CMK (cell line): Measurements from ENCODE around the gene ROMO1.
"Not testable (repeated sequence)": the region's sequence is repeated elsewhere in the genome, so short reads cannot be mapped to it uniquely, and the experiment has no call there.

ENCODE experiments used
- DNase-seq: peaks from one replicate; pipeline ENCODE4 v3.0.0-alpha.2; 2010; ENCODE audit warnings: low read depth

ROMO1 gene

GRCh38 chr20:35710884-35711587, 11.8 kb downstream of the ROMO1 start:
- DNase-seq = no peak

DNA sequence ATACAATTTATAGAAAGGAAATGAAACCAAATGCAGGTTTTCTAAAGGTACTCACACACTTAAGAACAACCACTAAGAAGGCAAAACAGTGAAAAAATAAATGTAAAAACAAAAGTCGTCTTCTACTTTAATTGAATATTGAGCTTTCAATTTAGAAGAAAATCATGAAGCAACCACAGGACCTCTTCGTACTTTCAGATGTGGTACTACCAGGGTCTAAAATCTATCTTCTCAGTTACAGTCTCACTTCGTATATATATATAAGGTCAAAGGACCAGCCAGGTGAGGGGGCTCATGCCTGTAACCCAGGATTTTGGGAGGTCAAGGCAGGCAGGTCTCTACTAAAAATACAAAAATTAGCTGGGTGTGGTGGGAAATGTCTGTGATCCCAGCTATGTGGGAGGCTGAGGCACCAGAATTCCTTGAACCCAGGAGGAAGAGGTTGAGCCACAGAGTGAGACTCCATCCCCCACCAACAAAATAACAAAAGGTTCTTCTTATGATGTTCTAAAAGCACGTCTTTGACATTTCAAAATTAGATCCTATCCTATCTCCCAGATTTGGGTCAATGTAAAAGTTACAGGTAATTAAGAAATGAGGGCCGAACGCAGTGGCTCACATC, 12.5 kb downstream of the ROMO1 start:
- no peak for DNase-seq

DNA sequence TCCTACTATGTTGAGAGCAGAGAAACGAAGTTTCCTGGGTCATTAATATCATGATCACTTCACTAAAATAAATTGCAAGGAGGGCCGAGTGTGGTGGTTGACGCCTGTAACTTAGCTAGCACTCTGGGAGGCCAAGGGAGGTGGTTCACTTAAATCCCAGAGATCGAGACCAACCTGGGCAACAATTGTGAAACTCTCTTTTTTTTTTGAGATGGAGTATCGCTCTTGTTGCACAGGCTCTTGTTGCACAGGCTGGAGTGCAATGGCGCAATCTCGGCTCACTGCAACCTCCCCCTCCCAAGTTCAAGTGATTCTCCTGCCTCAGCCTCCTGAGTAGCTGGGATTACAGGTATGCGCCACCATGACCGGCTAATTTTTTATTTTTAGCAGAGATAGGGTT, 13.9 kb downstream of the ROMO1 start:
- DNase-seq = not testable (repeated sequence)

- no peak for DNase-seq
Measured at GRCh38 chr20:35714127-35714526, 14.9 kb downstream of the ROMO1 start.

GRCh38 chr20:35715652-35716051, 16.4 kb downstream of the ROMO1 start:
- no peak for DNase-seq

DNA sequence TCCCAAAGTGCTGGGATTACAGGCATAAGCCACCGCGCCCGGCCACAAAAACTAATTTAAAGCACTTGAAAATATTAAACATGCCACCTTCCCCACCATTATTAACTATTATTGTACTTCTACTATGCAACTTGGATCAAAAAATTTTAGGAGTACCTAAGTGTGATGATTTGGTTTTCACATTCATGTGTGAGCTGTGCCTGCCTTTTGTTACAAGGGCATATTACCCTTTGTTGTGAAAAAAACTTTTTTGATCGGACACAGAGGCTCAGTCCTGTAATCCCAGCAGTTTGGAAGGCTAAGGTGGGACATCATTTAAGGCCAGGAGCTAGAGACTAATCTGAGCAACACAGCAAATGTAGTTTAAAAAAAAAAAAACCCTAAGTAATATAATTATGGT, 17.1 kb downstream of the ROMO1 start:
- DNase-seq = no peak

- DNase-seq = not testable (repeated sequence)
Measured at GRCh38 chr20:35718321-35718720, 19.1 kb downstream of the ROMO1 start.

- DNase-seq = no peak
Measured at GRCh38 chr20:35718972-35719635, 19.9 kb downstream of the ROMO1 start.

- no peak for DNase-seq
Measured at GRCh38 chr20:35719717-35720116, 20.5 kb downstream of the ROMO1 start.

GRCh38 chr20:35720165-35721123, 21.2 kb downstream of the ROMO1 start:
- no peak for DNase-seq

GRCh38 chr20:35721219-35721618, 22.0 kb downstream of the ROMO1 start:
- DNase-seq = no peak

DNA sequence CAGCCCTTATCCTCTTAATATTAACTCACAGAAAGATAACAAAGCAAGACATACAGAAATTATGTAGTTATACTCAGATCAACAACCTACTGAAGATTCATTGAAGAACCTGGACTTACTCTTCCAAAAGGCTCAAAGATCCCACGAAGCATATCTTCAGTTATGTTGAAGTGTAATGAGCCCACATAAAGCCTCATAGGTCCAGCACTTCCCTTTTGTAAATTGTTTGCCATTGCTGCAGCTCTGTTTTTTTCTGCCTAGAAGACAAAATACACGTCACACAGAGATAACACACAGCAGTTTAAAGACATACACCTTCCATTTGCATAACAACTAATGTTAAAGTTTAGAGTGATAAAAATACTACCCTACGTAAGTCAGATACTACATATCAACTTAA, 22.4 kb downstream of the ROMO1 start:
- DNase-seq = no peak

- DNase-seq = not testable (repeated sequence)
Measured at GRCh38 chr20:35723275-35723639, 24.1 kb downstream of the ROMO1 start.

- DNase-seq = not testable (repeated sequence)
Measured at GRCh38 chr20:35723652-35724320, 24.6 kb downstream of the ROMO1 start.

DNA sequence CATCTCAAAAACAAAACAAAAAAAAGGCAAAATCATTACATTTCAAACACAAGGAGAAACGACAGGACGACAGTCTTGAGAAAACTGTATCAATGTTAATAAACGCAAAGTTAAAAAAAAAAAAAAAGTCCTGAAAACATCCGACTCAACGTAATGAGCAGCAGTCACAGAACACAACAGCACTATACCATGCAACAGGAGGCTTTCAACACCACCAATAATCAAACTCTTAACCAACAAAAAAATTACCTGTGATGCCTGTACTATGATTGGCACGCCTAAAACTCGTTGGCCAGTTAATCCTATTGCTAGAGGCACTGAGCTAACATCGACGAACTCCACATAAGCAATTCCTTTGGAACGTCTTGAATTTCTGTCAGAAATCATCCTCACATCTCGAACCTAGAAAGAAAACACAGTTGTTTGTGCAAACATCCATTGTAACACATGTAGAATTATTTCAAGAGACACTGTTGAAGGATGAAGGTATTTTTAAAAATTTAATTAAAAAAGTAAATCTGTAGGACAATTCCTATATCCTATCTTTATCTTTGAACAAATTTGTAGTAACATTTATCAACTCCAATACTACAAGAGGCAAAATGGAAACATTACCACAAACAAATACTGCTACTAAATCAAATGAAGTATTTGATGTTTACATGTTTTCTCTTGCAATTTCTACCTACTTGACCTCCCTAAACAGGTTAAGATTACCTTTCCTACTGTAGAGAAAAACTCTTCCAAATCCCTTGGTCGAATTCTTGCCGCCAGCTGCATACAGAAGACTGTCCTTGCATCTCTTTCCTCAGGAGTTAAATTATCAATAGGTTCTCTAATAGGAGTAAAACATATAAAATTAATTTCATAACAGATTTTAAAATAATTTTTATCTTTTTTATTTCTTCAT, 25.4 kb downstream of the ROMO1 start:
- no peak for DNase-seq

GRCh38 chr20:35726842-35727711, 27.9 kb downstream of the ROMO1 start:
- no peak for DNase-seq

DNA sequence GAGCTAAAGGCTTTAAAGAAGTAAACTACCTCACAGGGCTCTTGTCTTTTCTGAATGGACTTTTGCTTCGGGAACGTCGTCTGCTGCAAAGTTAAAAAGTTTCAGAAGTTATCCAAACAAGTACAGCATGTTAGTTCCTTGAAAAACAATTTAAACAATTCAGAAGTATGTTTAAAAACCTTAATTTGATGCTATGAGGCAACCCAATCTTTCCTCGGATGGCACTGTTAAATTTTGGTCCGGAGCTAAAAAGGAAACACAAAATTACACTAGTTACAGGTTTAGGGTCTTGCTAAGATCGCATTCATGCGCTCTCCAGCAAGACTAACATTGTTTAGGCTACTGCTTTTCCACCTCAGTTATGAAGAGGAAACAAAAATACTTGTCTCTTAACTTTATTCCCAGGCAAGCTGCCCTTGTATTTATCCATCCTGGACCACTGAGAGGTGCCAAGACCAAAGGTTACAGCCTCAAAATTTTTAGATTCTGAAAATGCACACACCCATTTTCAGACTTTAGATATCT, 30.1 kb downstream of the ROMO1 start:
- no peak for DNase-seq

GRCh38 chr20:35729836-35730582, 30.8 kb downstream of the ROMO1 start:
- no peak for DNase-seq
